RPMI8226 (cell line): ENCODE measurements around the gene RBM38.

Experiments used
- DNase-seq: peaks from one replicate; pipeline ENCODE4 v3.0.0-alpha.2; 2015

The RBM38 gene

GRCh38 chr20:57374931-57375651, 16.1 kb upstream of the RBM38 start:
- no peak for DNase-seq

- DNase-seq: no peak
Observed at GRCh38 chr20:57375652-57376230, 15.5 kb upstream of the RBM38 start.

- DNase-seq: no peak
Observed at GRCh38 chr20:57377350-57377749, 13.8 kb upstream of the RBM38 start.

GRCh38 chr20:57378107-57378506, 13.1 kb upstream of the RBM38 start:
- no peak for DNase-seq

GRCh38 chr20:57378646-57379262, 12.4 kb upstream of the RBM38 start:
- no peak for DNase-seq

- no peak for DNase-seq
Observed at GRCh38 chr20:57379263-57379647, 11.9 kb upstream of the RBM38 start.

GRCh38 chr20:57380081-57380750, 11.0 kb upstream of the RBM38 start:
- DNase-seq: no peak

GRCh38 chr20:57381596-57382503, 9.3 kb upstream of the RBM38 start:
- peak; percentile 83 for DNase-seq

- DNase-seq: no peak
Observed at GRCh38 chr20:57382516-57382915, 8.7 kb upstream of the RBM38 start.

GRCh38 chr20:57383447-57384347, 7.5 kb upstream of the RBM38 start:
- DNase-seq: no peak

- DNase-seq: no peak
Observed at GRCh38 chr20:57384486-57384885, 6.7 kb upstream of the RBM38 start.

GRCh38 chr20:57384953-57385761, 6.0 kb upstream of the RBM38 start:
- DNase-seq: no peak

- no peak for DNase-seq
Observed at GRCh38 chr20:57385940-57386339, 5.3 kb upstream of the RBM38 start.

GRCh38 chr20:57386762-57387161, 4.4 kb upstream of the RBM38 start:
- DNase-seq: no peak

- DNase-seq: no peak
Observed at GRCh38 chr20:57387463-57387862, 3.7 kb upstream of the RBM38 start.

GRCh38 chr20:57387945-57388371, 3.2 kb upstream of the RBM38 start:
- DNase-seq: no peak

- DNase-seq: peak; percentile 85
Observed at GRCh38 chr20:57388953-57389694, 2.1 kb upstream of the RBM38 start.

GRCh38 chr20:57389695-57390603, 1.2 kb upstream of the RBM38 start:
- DNase-seq: peak; percentile 41
